Neuronal stem cell (in vitro differentiated cells): Measurements from ENCODE around the gene ZEB2.

ENCODE experiments used
- DNase-seq: peaks from one replicate; pipeline ENCODE4 v3.0.0-alpha.2; 2013; ENCODE audit warnings: low spot score
- H2AFZ ChIP-seq: one replicate; pipeline ENCODE4 v1.6.1; 2013; ENCODE audit warnings: mild to moderate bottlenecking, low read length, inconsistent platforms
- H2AK5ac ChIP-seq: 2 replicates; pipeline ENCODE4 v1.6.1; 2013; ENCODE audit warnings: low read depth, mild to moderate bottlenecking, inconsistent platforms, low read length, moderate library complexity, mixed read lengths
- H2BK120ac ChIP-seq: 2 replicates; pipeline ENCODE4 v1.6.1; 2013; ENCODE audit warnings: low read depth, mild to moderate bottlenecking, inconsistent platforms, low read length, moderate library complexity, mixed read lengths
- H2BK12ac ChIP-seq: one replicate; pipeline ENCODE4 v1.6.1; 2013; ENCODE audit warnings: low read length, inconsistent platforms
- H2BK15ac ChIP-seq: 2 replicates; pipeline ENCODE4 v1.6.1; 2013; ENCODE audit warnings: mild to moderate bottlenecking, low read length, inconsistent platforms, mixed read lengths
- H2BK5ac ChIP-seq: one replicate; pipeline ENCODE4 v1.6.1; 2013; ENCODE audit warnings: inconsistent platforms, mild to moderate bottlenecking, low read length, moderate library complexity
- H3K14ac ChIP-seq: one replicate; pipeline ENCODE4 v1.6.1; 2013; ENCODE audit warnings: low read length, inconsistent platforms
- H3K18ac ChIP-seq: 2 replicates; pipeline ENCODE4 v1.6.1; 2013; ENCODE audit warnings: low read length, inconsistent platforms
- H3K23ac ChIP-seq: 2 replicates; pipeline ENCODE4 v1.6.1; 2013; ENCODE audit warnings: low read depth, mild to moderate bottlenecking, mixed read lengths, low read length, inconsistent platforms; ENCODE audit not compliant: poor library complexity
- H3K27ac ChIP-seq: replicated peaks from 3 replicates; pipeline ENCODE4 v1.5.1; 2013; ENCODE audit warnings: low read length, inconsistent platforms
- H3K27me3 ChIP-seq, 3 experiments: 2 replicates each; pipeline ENCODE4 v1.6.1; 2013; ENCODE audit warnings: low read length in 3 of 3, mild to moderate bottlenecking in 2 of 3, inconsistent platforms in 1 of 3, low read depth in 1 of 3, mixed read lengths in 1 of 3, moderate library complexity in 1 of 3; ENCODE audit not compliant: control insufficient read depth in 3 of 3, insufficient read depth in 3 of 3
- H3K36me3 ChIP-seq, 2 donors: replicated peaks in 1 of 2; 2 replicates each; pipeline ENCODE4 v1.6.1; 2013; ENCODE audit warnings: low read length in 2 of 2; ENCODE audit not compliant: control insufficient read depth in 2 of 2, insufficient read depth in 2 of 2
- H3K4ac ChIP-seq: 2 replicates; pipeline ENCODE4 v1.6.1; 2013; ENCODE audit warnings: inconsistent platforms, mild to moderate bottlenecking, low read length, moderate library complexity
- H3K4me1 ChIP-seq, 2 donors: 1 replicate in 1 of 2; 2 replicates in 1 of 2; pipeline ENCODE4 v1.6.1; 2013; ENCODE audit warnings: low read length in 2 of 2, low read depth in 1 of 2; ENCODE audit not compliant: control insufficient read depth in 2 of 2, insufficient read depth in 1 of 2
- H3K4me2 ChIP-seq: one replicate; pipeline ENCODE4 v1.6.1; 2013; ENCODE audit warnings: mild to moderate bottlenecking, low read length, inconsistent platforms; ENCODE audit not compliant: insufficient read depth, poor library complexity, severe bottlenecking
- H3K4me3 ChIP-seq, 2 donors: 2 replicates each; pipeline ENCODE4 v1.5.1; 2013; ENCODE audit warnings: low read length in 2 of 2, mild to moderate bottlenecking in 2 of 2, inconsistent platforms in 1 of 2, moderate library complexity in 1 of 2
- H3K79me1 ChIP-seq: one replicate; pipeline ENCODE4 v1.6.1; 2013; ENCODE audit warnings: low read depth, mild to moderate bottlenecking, inconsistent platforms, low read length, moderate library complexity
- H3K9ac ChIP-seq: one replicate; pipeline ENCODE4 v1.6.1; 2013; ENCODE audit warnings: mild to moderate bottlenecking, low read depth, low read length, inconsistent platforms; ENCODE audit not compliant: poor library complexity
- H3K9me3 ChIP-seq, 2 donors: replicated peaks in 1 of 2; 2 replicates each; pipeline versions ENCODE3 to v1.6.1; 2013; ENCODE audit warnings: low read length in 2 of 2, mild to moderate bottlenecking in 2 of 2, inconsistent platforms in 1 of 2, low read depth in 1 of 2, mixed read lengths in 1 of 2, moderate library complexity in 1 of 2; ENCODE audit not compliant: control insufficient read depth in 2 of 2, insufficient read depth in 1 of 2
- H4K8ac ChIP-seq: one replicate; pipeline ENCODE4 v1.6.1; 2013; ENCODE audit warnings: low read depth, mild to moderate bottlenecking, inconsistent platforms, low read length, moderate library complexity
- H4K91ac ChIP-seq: one replicate; pipeline ENCODE4 v1.6.1; 2013; ENCODE audit warnings: low read length, low read depth, mild to moderate bottlenecking, inconsistent platforms; ENCODE audit not compliant: poor library complexity
- WGBS, 2 donors: extraction: QIAGEN DNeasy Blood & Tissue Kit; methylation state at CpG; one replicate each; pipeline ENCODE4 v1.1.7; 2013; ENCODE audit warnings: missing lambda C conversion rate in 2 of 2, mixed read lengths in 1 of 2; ENCODE audit not compliant: insufficient read length in 2 of 2, insufficient replicate concordance in 1 of 2; ENCODE audit errors: extremely low coverage in 2 of 2; 5-methylcytosine and 5-hydroxymethylcytosine counted together

The ZEB2 gene

DNA sequence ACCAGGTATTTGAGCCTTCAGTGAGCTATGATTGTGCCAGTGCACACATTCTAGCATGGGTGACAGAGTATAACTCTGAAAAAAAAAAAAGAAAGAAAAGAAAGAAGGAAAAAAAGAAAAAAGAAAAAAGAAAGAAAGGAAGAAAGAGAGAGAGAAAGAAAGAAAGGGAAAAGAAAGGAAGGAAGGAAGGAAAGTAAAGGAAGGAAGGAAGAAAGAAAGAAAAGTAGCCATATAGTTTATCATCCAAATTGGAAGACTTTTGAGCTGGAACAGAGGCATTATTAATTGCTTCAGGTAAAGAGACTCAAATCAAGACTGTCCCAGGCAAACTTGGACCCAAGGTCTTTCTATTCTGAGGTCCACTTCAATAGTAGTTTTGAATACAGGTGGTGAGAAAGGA lies 32.9 kb upstream of the ZEB2 start:
- no peak overlapping the region for H3K23ac ChIP-seq
- H3K4me2 ChIP-seq = no peak overlapping the region
- no peak overlapping the region for H2BK5ac ChIP-seq
- H3K36me3 ChIP-seq = no peaks in the 10 kb centered on the region
- H2AFZ ChIP-seq = no peak overlapping the region
- H3K4me1 ChIP-seq = peaks cover 1 to 10% of the 10 kb centered on the region in 2 donors
- no peak overlapping the region for H3K4me3 ChIP-seq
- H3K27me3 ChIP-seq = no peaks in the 10 kb centered on the region
- H3K14ac ChIP-seq = no peak overlapping the region
- no peak overlapping the region for H4K8ac ChIP-seq
- no peak overlapping the region for H3K18ac ChIP-seq
- H2BK15ac ChIP-seq = no peak overlapping the region
- no peak overlapping the region for H2BK120ac ChIP-seq
- H2AK5ac ChIP-seq = no peak overlapping the region
- DNase-seq = no peak
- no peak overlapping the region for H3K9ac ChIP-seq
- H3K27ac ChIP-seq = no peak overlapping the region
- H2BK12ac ChIP-seq = no peak overlapping the region
- H3K9me3 ChIP-seq = no peaks in the 10 kb centered on the region
- no peaks in the 10 kb centered on the region for H3K79me1 ChIP-seq
- no peak overlapping the region for H4K91ac ChIP-seq
- no peak overlapping the region for H3K4ac ChIP-seq

DNA sequence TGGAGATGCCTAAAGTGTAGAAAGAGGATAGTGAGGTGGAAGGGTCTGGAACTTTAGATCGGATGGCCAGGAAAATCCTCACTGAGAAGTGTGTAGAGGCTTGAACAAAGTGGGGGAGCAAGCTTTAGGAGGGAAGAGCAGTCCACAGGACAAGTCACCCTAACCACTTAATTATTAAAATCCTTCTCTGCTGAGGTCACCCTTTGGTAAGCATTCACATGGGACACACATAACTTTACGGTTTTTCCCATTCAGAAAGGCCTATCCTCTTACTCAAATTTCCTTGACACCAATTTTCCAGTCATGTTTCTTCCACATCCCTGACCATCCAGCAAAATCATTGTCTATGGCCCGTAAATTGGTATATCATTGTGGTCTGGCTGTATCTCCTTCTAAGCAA lies 31.0 kb upstream of the ZEB2 start:
- H3K27me3 ChIP-seq = no peaks in the 10 kb centered on the region
- H2BK15ac ChIP-seq = no peak overlapping the region
- no peak overlapping the region for H3K4ac ChIP-seq
- no peaks in the 10 kb centered on the region for H3K36me3 ChIP-seq
- no CpG with 5 or more reads among the region's 3 CpGs for whole genome bisulfite sequencing, 2 donors
- no peaks in the 10 kb centered on the region for H3K79me1 ChIP-seq
- no peak overlapping the region for H3K23ac ChIP-seq
- H2BK12ac ChIP-seq = no peak overlapping the region
- no peak overlapping the region for H3K4me2 ChIP-seq
- no peak for DNase-seq
- H2BK5ac ChIP-seq = no peak overlapping the region
- no peak overlapping the region for H3K27ac ChIP-seq
- H3K14ac ChIP-seq = no peak overlapping the region
- no peak overlapping the region for H3K9ac ChIP-seq
- no peaks in the 10 kb centered on the region for H3K9me3 ChIP-seq
- no peak overlapping the region for H4K8ac ChIP-seq
- no peak overlapping the region for H2BK120ac ChIP-seq
- H3K4me1 ChIP-seq = peaks cover 6 to 10% of the 10 kb centered on the region in 2 donors
- H2AK5ac ChIP-seq = no peak overlapping the region
- H3K18ac ChIP-seq = no peak overlapping the region
- no peak overlapping the region for H4K91ac ChIP-seq
- no peak overlapping the region for H2AFZ ChIP-seq
- no peak overlapping the region for H3K4me3 ChIP-seq

DNA sequence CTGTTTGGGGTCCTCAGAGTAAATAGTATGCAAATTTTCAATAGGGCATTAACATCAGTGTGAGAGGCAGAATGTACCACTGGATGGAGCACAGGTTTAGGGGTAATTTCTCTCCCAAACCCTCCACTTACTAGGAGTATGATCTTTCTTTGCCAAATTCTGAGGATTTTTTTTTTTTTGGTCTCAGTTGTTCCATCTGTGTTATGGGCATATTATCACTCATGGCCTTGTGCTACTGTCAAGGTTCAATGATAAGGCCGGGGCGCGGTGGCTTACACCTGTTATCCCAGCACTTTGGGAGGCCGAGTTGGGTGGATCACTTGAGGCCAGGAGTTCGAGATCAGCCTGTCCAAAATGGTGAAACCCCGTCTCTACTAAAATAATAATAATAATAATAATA lies 30.2 kb upstream of the ZEB2 start:
- H3K18ac ChIP-seq = no peak overlapping the region
- no peaks in the 10 kb centered on the region for H3K27me3 ChIP-seq
- no peak overlapping the region for H3K4me3 ChIP-seq
- H2BK120ac ChIP-seq = no peak overlapping the region
- WGBS, 2 donors = no CpG with 5 or more reads among the region's 6 CpGs
- DNase-seq = no peak
- no peaks in the 10 kb centered on the region for H3K36me3 ChIP-seq
- no peak overlapping the region for H3K9ac ChIP-seq
- H3K14ac ChIP-seq = no peak overlapping the region
- no peak overlapping the region for H3K4ac ChIP-seq
- H3K4me1 ChIP-seq = peaks cover 7 to 10% of the 10 kb centered on the region in 2 donors
- no peak overlapping the region for H2AK5ac ChIP-seq
- no peak overlapping the region for H2BK5ac ChIP-seq
- no peak overlapping the region for H3K27ac ChIP-seq
- H3K23ac ChIP-seq = no peak overlapping the region
- no peak overlapping the region for H3K4me2 ChIP-seq
- no peak overlapping the region for H2BK15ac ChIP-seq
- H2BK12ac ChIP-seq = no peak overlapping the region
- H4K91ac ChIP-seq = no peak overlapping the region
- no peak overlapping the region for H4K8ac ChIP-seq
- no peaks in the 10 kb centered on the region for H3K9me3 ChIP-seq
- no peaks in the 10 kb centered on the region for H3K79me1 ChIP-seq
- no peak overlapping the region for H2AFZ ChIP-seq

GRCh38 chr2:144548532-144549191 lies 28.7 kb upstream of the ZEB2 start:
- no peak overlapping the region for H2BK120ac ChIP-seq

More at GRCh38 chr2:144548532-144549191, 28.7 kb upstream of the ZEB2 start:
- Histone ChIP-seq H3K36me3 (no peaks in the 10 kb centered on the region), H3K4me2 (no peak overlapping the region), H2BK5ac (no peak overlapping the region), H3K4ac (no peak overlapping the region), H3K23ac (no peak overlapping the region), H3K9me3 (no peaks in the 10 kb centered on the region), H3K9ac (no peak overlapping the region), H2AK5ac (no peak overlapping the region), H3K27me3 (no peaks in the 10 kb centered on the region), H2AFZ (no peak overlapping the region), H3K27ac (no peak overlapping the region), H3K18ac (no peak overlapping the region), H3K4me3 (no peak overlapping the region), H3K79me1 (no peaks in the 10 kb centered on the region), H2BK15ac (no peak overlapping the region), H4K8ac (no peak overlapping the region), H3K14ac (no peak overlapping the region), H4K91ac (no peak overlapping the region), H2BK12ac (no peak overlapping the region), H3K4me1 (peaks cover 7 to 9% of the 10 kb centered on the region in 2 donors)
- no peak for DNase-seq
